ENCODE results near the gene TEF. TPM values are rescaled to one million over a fixed set of nuclear protein-coding genes. Genes with fewer than 3 reads are reported as not detected.
A peak's percentile ranks its signal among the peaks of the same experiment; 100 is the strongest.

The TEF gene
- total and polyA plus RNA-seq, 4 donors = 5.7 to 16.2 (median 10.2) TPM

DNA sequence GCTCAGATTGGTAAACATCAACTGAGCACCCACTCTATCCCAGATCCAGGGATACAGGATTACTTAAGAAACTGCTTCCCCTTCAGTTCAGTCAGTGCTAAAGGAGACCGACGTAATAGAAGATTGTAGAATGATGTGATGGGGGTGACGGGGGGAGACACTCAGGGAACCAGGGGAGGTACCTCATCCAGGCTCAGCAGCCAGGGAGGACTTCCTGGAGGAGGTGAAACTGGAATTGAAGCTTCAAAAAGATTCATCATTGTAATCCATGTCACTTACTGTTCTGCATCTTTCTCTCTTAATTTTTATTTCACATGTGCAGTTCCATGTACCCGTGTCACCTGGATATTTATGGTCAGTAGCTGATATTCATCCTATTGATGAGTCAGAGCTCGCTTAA, 19.1 kb upstream of the TEF start:
- peaks cover 0 to 25% (median 16%) of the 10 kb centered on the region in 4 donors for H3K4me1 ChIP-seq (ENCODE audit: control insufficient read depth in 4 of 4, insufficient read depth in 4 of 4, low read length in 3 of 4)
- H3K4me3 ChIP-seq (ENCODE audit: low read depth in 1 of 3, low read length in 3 of 3) = no peak overlapping the region
- 92% methylated on average over 5 of the region's 5 CpGs for WGBS
- H3K27ac ChIP-seq (ENCODE audit: low read depth in 1 of 2, low read length in 2 of 2) = no peak overlapping the region
- TF ChIP-seq RXRA (IDR thresholded peaks at IDR 0.05) = no peak
- TF ChIP-seq, protein P1, sequence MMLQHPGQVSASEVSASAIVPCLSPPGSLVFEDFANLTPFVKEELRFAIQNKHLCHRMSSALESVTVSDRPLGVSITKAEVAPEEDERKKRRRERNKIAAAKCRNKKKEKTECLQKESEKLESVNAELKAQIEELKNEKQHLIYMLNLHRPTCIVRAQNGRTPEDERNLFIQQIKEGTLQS (IDR thresholded peaks at IDR 0.05) = no peak
- no peak for TF ChIP-seq FOXA1 (IDR thresholded peaks at IDR 0.05)
- H3K9ac ChIP-seq (ENCODE audit: low read depth in 1 of 2, low read length in 2 of 2) = no peak overlapping the region
- H3K36me3 ChIP-seq (ENCODE audit: control insufficient read depth in 4 of 4, insufficient read depth in 3 of 4, low read depth in 1 of 4, low read length in 3 of 4) = peaks cover 3 to 13% (median 6%) of the 10 kb centered on the region in 4 donors
- no peaks in the 10 kb centered on the region for H3K9me3 ChIP-seq (ENCODE audit: control insufficient read depth in 4 of 4, low read length in 3 of 4)
- no peak for DNase-seq (ENCODE audit: low spot score)
- H3K27me3 ChIP-seq (ENCODE audit: control insufficient read depth in 4 of 4, insufficient read depth in 4 of 4, low read length in 3 of 4) = no peaks in the 10 kb centered on the region

DNA sequence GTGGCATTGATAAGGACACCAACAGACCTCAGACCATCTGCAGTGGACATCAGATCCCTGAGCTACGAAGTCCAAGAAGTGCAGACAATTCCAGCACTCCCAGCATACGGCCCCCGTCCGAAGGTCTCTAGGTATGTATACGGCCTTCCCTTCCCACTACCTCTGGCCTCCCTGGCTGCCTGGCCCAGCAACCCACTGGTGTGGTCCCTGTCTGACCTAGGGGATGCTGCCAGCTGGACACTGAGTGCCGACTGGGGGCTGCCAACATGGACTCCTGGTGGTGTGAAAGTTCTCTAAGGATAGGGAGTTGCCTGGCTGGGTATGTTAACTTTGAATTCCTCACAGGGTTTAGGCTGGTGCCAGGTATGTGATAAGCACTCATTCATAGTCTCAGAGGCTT, 17.5 kb upstream of the TEF start:
- no peak overlapping the region for H3K27ac ChIP-seq (ENCODE audit: low read depth in 1 of 2, low read length in 2 of 2)
- WGBS = 83% methylated on average over 6 of the region's 6 CpGs
- no peak for DNase-seq (ENCODE audit: low spot score)

DNA sequence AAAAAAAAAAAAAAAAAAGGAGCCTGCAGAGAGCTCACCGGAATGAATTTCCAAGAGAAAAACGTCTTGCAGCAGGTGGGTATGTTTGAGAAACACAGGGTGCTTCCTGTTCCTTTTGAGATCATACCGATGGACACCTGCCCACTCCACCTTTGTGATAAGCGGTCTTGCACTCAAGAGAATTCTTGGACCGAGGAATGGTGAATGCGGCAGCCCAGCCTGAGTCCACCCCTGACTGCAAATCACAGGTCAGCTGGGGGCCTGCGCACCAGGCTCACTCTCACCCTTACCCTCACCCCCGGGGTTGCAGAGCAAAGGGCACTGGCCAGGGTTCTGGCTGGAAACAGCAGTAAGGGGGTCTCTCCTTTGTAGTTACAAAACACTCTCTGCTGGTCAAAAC, 16.8 kb upstream of the TEF start:
- Histone ChIP-seq H3K9me3 (ENCODE audit: control insufficient read depth in 4 of 4, low read length in 3 of 4) (no peaks in the 10 kb centered on the region), H3K4me1 (ENCODE audit: control insufficient read depth in 4 of 4, insufficient read depth in 4 of 4, low read length in 3 of 4) (peaks cover 6 to 47% (median 35%) of the 10 kb centered on the region in 4 donors)
- WGBS = 33% methylated on average over 8 of the region's 8 CpGs

More for the DNA sequence above, 17.5 kb upstream of the TEF start:
- Histone ChIP-seq H3K4me3 (ENCODE audit: low read depth in 1 of 3, low read length in 3 of 3) (no peak overlapping the region), H3K4me1 (ENCODE audit: control insufficient read depth in 4 of 4, insufficient read depth in 4 of 4, low read length in 3 of 4) (peaks cover 6 to 41% (median 31%) of the 10 kb centered on the region in 4 donors), H3K9me3 (ENCODE audit: control insufficient read depth in 4 of 4, low read length in 3 of 4) (no peaks in the 10 kb centered on the region), H3K27me3 (ENCODE audit: control insufficient read depth in 4 of 4, insufficient read depth in 4 of 4, low read length in 3 of 4) (no peaks in the 10 kb centered on the region), H3K9ac (ENCODE audit: low read depth in 1 of 2, low read length in 2 of 2) (no peak overlapping the region), H3K36me3 (ENCODE audit: control insufficient read depth in 4 of 4, insufficient read depth in 3 of 4, low read depth in 1 of 4, low read length in 3 of 4) (peaks cover 0 to 3% (median 0%) of the 10 kb centered on the region in 4 donors)
- TF ChIP-seq FOXA1 (IDR thresholded peaks at IDR 0.05) (no peak), NR2F2 (IDR thresholded peaks at IDR 0.05) (no peak), JUND (IDR thresholded peaks at IDR 0.05) (no peak)

More for the DNA sequence above, 16.8 kb upstream of the TEF start:
- peaks cover 0 to 3% (median 0%) of the 10 kb centered on the region in 4 donors for H3K36me3 ChIP-seq (ENCODE audit: control insufficient read depth in 4 of 4, insufficient read depth in 3 of 4, low read depth in 1 of 4, low read length in 3 of 4)
- H3K9ac ChIP-seq (ENCODE audit: low read depth in 1 of 2, low read length in 2 of 2) = no peak overlapping the region
- H3K27me3 ChIP-seq (ENCODE audit: control insufficient read depth in 4 of 4, insufficient read depth in 4 of 4, low read length in 3 of 4) = no peaks in the 10 kb centered on the region
- no peak overlapping the region for H3K4me3 ChIP-seq (ENCODE audit: low read depth in 1 of 3, low read length in 3 of 3)
- no peak overlapping the region for H3K27ac ChIP-seq (ENCODE audit: low read depth in 1 of 2, low read length in 2 of 2)
- peak; percentile 54 for DNase-seq (ENCODE audit: low spot score)
- TF ChIP-seq, protein P2, sequence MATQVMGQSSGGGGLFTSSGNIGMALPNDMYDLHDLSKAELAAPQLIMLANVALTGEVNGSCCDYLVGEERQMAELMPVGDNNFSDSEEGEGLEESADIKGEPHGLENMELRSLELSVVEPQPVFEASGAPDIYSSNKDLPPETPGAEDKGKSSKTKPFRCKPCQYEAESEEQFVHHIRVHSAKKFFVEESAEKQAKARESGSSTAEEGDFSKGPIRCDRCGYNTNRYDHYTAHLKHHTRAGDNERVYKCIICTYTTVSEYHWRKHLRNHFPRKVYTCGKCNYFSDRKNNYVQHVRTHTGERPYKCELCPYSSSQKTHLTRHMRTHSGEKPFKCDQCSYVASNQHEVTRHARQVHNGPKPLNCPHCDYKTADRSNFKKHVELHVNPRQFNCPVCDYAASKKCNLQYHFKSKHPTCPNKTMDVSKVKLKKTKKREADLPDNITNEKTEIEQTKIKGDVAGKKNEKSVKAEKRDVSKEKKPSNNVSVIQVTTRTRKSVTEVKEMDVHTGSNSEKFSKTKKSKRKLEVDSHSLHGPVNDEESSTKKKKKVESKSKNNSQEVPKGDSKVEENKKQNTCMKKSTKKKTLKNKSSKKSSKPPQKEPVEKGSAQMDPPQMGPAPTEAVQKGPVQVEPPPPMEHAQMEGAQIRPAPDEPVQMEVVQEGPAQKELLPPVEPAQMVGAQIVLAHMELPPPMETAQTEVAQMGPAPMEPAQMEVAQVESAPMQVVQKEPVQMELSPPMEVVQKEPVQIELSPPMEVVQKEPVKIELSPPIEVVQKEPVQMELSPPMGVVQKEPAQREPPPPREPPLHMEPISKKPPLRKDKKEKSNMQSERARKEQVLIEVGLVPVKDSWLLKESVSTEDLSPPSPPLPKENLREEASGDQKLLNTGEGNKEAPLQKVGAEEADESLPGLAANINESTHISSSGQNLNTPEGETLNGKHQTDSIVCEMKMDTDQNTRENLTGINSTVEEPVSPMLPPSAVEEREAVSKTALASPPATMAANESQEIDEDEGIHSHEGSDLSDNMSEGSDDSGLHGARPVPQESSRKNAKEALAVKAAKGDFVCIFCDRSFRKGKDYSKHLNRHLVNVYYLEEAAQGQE (IDR thresholded peaks at IDR 0.05) = no peak
- TF ChIP-seq, protein P3, sequence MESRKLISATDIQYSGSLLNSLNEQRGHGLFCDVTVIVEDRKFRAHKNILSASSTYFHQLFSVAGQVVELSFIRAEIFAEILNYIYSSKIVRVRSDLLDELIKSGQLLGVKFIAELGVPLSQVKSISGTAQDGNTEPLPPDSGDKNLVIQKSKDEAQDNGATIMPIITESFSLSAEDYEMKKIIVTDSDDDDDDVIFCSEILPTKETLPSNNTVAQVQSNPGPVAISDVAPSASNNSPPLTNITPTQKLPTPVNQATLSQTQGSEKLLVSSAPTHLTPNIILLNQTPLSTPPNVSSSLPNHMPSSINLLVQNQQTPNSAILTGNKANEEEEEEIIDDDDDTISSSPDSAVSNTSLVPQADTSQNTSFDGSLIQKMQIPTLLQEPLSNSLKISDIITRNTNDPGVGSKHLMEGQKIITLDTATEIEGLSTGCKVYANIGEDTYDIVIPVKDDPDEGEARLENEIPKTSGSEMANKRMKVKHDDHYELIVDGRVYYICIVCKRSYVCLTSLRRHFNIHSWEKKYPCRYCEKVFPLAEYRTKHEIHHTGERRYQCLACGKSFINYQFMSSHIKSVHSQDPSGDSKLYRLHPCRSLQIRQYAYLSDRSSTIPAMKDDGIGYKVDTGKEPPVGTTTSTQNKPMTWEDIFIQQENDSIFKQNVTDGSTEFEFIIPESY (IDR thresholded peaks at IDR 0.05) = no peak
- TF ChIP-seq SP1 (IDR thresholded peaks at IDR 0.05) (peak; percentile 25), RXRA (IDR thresholded peaks at IDR 0.05) (peak; percentile 54 to 73), HNF4A (conservative IDR thresholded peaks at IDR 0.05) (peak; percentile 36 to 56)
